Endothelial cell of umbilical vein (primary cell): Measurements from ENCODE around the gene DNAH1. TPM values are rescaled to one million over a fixed set of nuclear protein-coding genes. Genes with fewer than 3 reads are reported as not detected.

Experiments used
- BruUV-seq: library from RNA; stranded (reverse); fragments of 400-500 nt; replicated peaks from 2 replicates; lab custom pipeline; 2021; lab: Mats Ljungman, UMichigan
- CTCF ChIA-PET: fragments of 300-600, 350-600 bp; sonication (Branson Sonifier 250); formaldehyde crosslinking; loops from one replicate; lab custom pipeline; 2021; ENCODE audit warnings: antibody characterized with exemption, inconsistent platforms; lab: Charles Lee
- POLR2A ChIA-PET: fragments of 300-600, 350-600 bp; sonication (Branson Sonifier 250); formaldehyde crosslinking; loops from one replicate; lab custom pipeline; 2021; ENCODE audit warnings: antibody characterized with exemption, inconsistent platforms; lab: Charles Lee
- DNase-seq: peaks from one replicate; pipeline ENCODE4 v3.0.0-alpha.2; 2011; ENCODE audit warnings: low read depth, low spot score
- FAIRE-seq: peaks from 2 replicates; lab custom pipeline; 2011; peaks lifted over from hg19 to GRCh38; lab: Jason Lieb, UNC
- H2AFZ ChIP-seq: 2 replicates; pipeline ENCODE4 v1.6.0; 2012; ENCODE audit warnings: low read depth, low read length, control low read depth, inconsistent platforms
- H3K27ac ChIP-seq: 2 replicates; pipeline ENCODE4 v1.5.1; 2011; ENCODE audit warnings: low read depth, mild to moderate bottlenecking, control low read depth, low read length, moderate library complexity; ENCODE audit not compliant: insufficient read depth
- H3K27me3 ChIP-seq, 2 experiments: 2 replicates each; pipeline versions ENCODE4 v1.6.0 to v1.6.1; 2011; ENCODE audit warnings: low read length in 2 of 2, mixed read lengths in 1 of 2; ENCODE audit not compliant: control insufficient read depth in 2 of 2, insufficient read depth in 2 of 2
- H3K36me3 ChIP-seq, 2 experiments: 2 replicates in 1 of 2; 3 replicates in 1 of 2; pipeline ENCODE4 v1.5.1; 2011; ENCODE audit warnings: low read length in 2 of 2, mild to moderate bottlenecking in 1 of 2, moderate library complexity in 1 of 2; ENCODE audit not compliant: control insufficient read depth in 2 of 2, insufficient read depth in 2 of 2; ENCODE audit errors: extremely low read depth in 1 of 2
- H3K4me1 ChIP-seq: 3 replicates; pipeline ENCODE4 v1.5.1; 2011; ENCODE audit warnings: mild to moderate bottlenecking, low read length; ENCODE audit not compliant: control insufficient read depth, insufficient read depth; ENCODE audit errors: extremely low read depth
- H3K4me2 ChIP-seq: 2 replicates; pipeline ENCODE4 v1.6.1; 2011; ENCODE audit warnings: low read length, control low read depth, mixed read lengths; ENCODE audit not compliant: insufficient read depth
- H3K4me3 ChIP-seq, 3 experiments: fragments of 200-600 bp in 1 of 3; sonication (generic), shearing (Covaris generic) in 1 of 3; replicated peaks in 1 of 3; 2 replicates each; pipeline ENCODE4 v1.5.1; 2011 to 2016; ENCODE audit warnings: control low read depth in 3 of 3, low read length in 3 of 3, mild to moderate bottlenecking in 2 of 3, inconsistent platforms in 1 of 3, low read depth in 1 of 3, moderate library complexity in 1 of 3; ENCODE audit not compliant: insufficient read depth in 1 of 3
- H3K79me2 ChIP-seq: 2 replicates; pipeline ENCODE4 v1.6.0; 2012; ENCODE audit warnings: low read length, inconsistent platforms; ENCODE audit not compliant: control insufficient read depth, insufficient read depth
- H3K9ac ChIP-seq: replicated peaks from 2 replicates; pipeline ENCODE3; 2011; ENCODE audit warnings: low read length, control low read depth; ENCODE audit not compliant: insufficient read depth; ENCODE audit errors: extremely low read depth
- H3K9me1 ChIP-seq: replicated peaks from 3 replicates; pipeline ENCODE4 v1.6.0; 2011; ENCODE audit warnings: mild to moderate bottlenecking, low read length; ENCODE audit not compliant: control insufficient read depth, insufficient read depth; ENCODE audit errors: extremely low read depth
- H3K9me3 ChIP-seq: replicated peaks from 2 replicates; pipeline ENCODE4 v1.5.1; 2012; ENCODE audit warnings: low read length, inconsistent platforms; ENCODE audit not compliant: control insufficient read depth, insufficient read depth
- H4K20me1 ChIP-seq: replicated peaks from 2 replicates; pipeline ENCODE3; 2011; ENCODE audit warnings: mild to moderate bottlenecking, low read length; ENCODE audit not compliant: control insufficient read depth, insufficient read depth; ENCODE audit errors: extremely low read depth
- CTCF ChIP-seq, 2 donors: IDR thresholded peaks; 1 replicate in 1 of 2; 2 replicates in 1 of 2; pipeline ENCODE4 v1.5.1; 2011; ENCODE audit warnings: low read length in 2 of 2, mild to moderate bottlenecking in 2 of 2, moderate library complexity in 2 of 2, control low read depth in 1 of 2, inconsistent platforms in 1 of 2, low read depth in 1 of 2; ENCODE audit not compliant: insufficient read depth in 1 of 2; ENCODE audit errors: extremely low read depth in 1 of 2
- EZH2 ChIP-seq: IDR thresholded peaks from 2 replicates; pipeline ENCODE4 v1.6.1; 2012; ENCODE audit warnings: borderline replicate concordance, low read depth, mild to moderate bottlenecking, moderate library complexity, low read length, inconsistent platforms; ENCODE audit not compliant: severe bottlenecking
- FOS ChIP-seq: IDR thresholded peaks from 2 replicates; pipeline ENCODE4 v1.6.1; 2011; ENCODE audit warnings: mild to moderate bottlenecking, low read length, moderate library complexity, borderline replicate concordance; ENCODE audit not compliant: insufficient read depth
- GATA2 ChIP-seq: IDR thresholded peaks from 2 replicates; pipeline ENCODE4 v1.7.0; 2011; ENCODE audit warnings: low read depth, mild to moderate bottlenecking, moderate library complexity, mixed read lengths, low read length; ENCODE audit not compliant: insufficient read length, insufficient read depth
- JUN ChIP-seq: IDR thresholded peaks from 2 replicates; pipeline ENCODE4 v1.6.1; 2011; ENCODE audit warnings: borderline replicate concordance, low read depth; ENCODE audit not compliant: insufficient read length, insufficient read depth
- MAX ChIP-seq: IDR thresholded peaks from 2 replicates; pipeline ENCODE4 v1.6.1; 2011; ENCODE audit not compliant: insufficient read depth, insufficient read length
- MYC ChIP-seq: IDR thresholded peaks from one replicate; pipeline ENCODE4 v1.6.1; 2011; ENCODE audit warnings: mild to moderate bottlenecking, low read depth, low read length
- POLR2A ChIP-seq: IDR thresholded peaks from 2 replicates; pipeline ENCODE4 v1.6.1; 2012; ENCODE audit warnings: low read depth, mild to moderate bottlenecking, control low read depth, low read length
- POLR2AphosphoS5 ChIP-seq: IDR thresholded peaks from 2 replicates; pipeline ENCODE4 v1.6.1; 2012; ENCODE audit warnings: low read depth, mild to moderate bottlenecking, control low read depth, low read length, moderate library complexity; ENCODE audit not compliant: insufficient read depth
- dilution Hi-C: fragments of 300-500 bp; cut with MboI; formaldehyde crosslinking; loops from one replicate; pipeline ENCODE4 v1.15.0; 2019; ENCODE audit warnings: low sequenced_read_pairs; ENCODE audit not compliant: extremely low pct_ligation_motif_present
- intact Hi-C: fragments of 100-400 bp; cut with micrococcal nuclease; formaldehyde crosslinking; loops from one replicate; pipeline ENCODE4 v1.10.0; 2022
- polyA plus RNA-seq, 4 experiments: library from polyadenylated mRNA; depleted of rRNA in 3 of 4; stranded (reverse) in 3 of 4; unstranded in 1 of 4; fragments of >200 nt; gene quantifications; 2 replicates each; pipeline versions ENCODE4 v1.2.1 to v1.2.3, GENCODE V29; 2011 to 2012; ENCODE audit warnings: missing spikeins in 1 of 4
- total RNA-seq: library from RNA; stranded (reverse); gene quantifications from 2 replicates; pipeline ENCODE4 v1.2.3, GENCODE V29; 2021

The DNAH1 gene
- total and polyA plus RNA-seq, 2 donors (not counting 3 experiments of a cell fraction or from before 2014, with no cell fraction given), result 5.8 to 6.0 TPM

GRCh38 chr3:52347716-52348635, 31.9 kb downstream of the DNAH1 start:
- intact Hi-C loops, result no loop called here
- no peaks in the 10 kb centered on the region for H4K20me1 ChIP-seq
- dilution Hi-C loops, result no loop called here
- no peaks in the 10 kb centered on the region for H3K79me2 ChIP-seq
- POLR2A ChIA-PET, result no interaction called here
- H3K4me3 ChIP-seq, result no peak overlapping the region
- no peaks in the 10 kb centered on the region for H3K9me3 ChIP-seq
- CTCF ChIA-PET, result interaction anchor here (1.1 to 3.8 kb wide), 3 partner anchors 9 to 128 kb away, joined by 4 to 26 read pairs (median 4); no protein-coding TSS in a partner anchor
- H3K9me1 ChIP-seq, result no peaks in the 10 kb centered on the region
- H3K27ac ChIP-seq, result no peak overlapping the region
- no peak overlapping the region for H3K9ac ChIP-seq
- TF ChIP-seq FOS, result no peak
- TF ChIP-seq CTCF (IDR thresholded peaks at IDR 0.05; ENCODE audit: extremely low read depth in 1 of 2, insufficient read depth in 1 of 2, low read depth in 1 of 2, low read length in 2 of 2), result no peak
- no peak for TF ChIP-seq POLR2AphosphoS5
- no peak for TF ChIP-seq EZH2
- no peak for TF ChIP-seq GATA2
- TF ChIP-seq POLR2A, result no peak
- no peak for TF ChIP-seq JUN
- TF ChIP-seq MYC, result no peak
- no peak for TF ChIP-seq MAX
- H3K36me3 ChIP-seq, result no peaks in the 10 kb centered on the region
- no peak for DNase-seq
- H3K27me3 ChIP-seq, result no peaks in the 10 kb centered on the region
- no peaks in the 10 kb centered on the region for H3K4me1 ChIP-seq
- H2AFZ ChIP-seq, result no peak overlapping the region
- H3K4me2 ChIP-seq, result no peak overlapping the region
- no TSS peak for BruUV-seq
- FAIRE-seq, result no peak
